ENCODE data around the gene TMEM62.

Gene TMEM62

GRCh38 chr15:43133430-43134156 is at the start of gene TMEM62:
Gene TMEM62, plus strand, starts transcription at chr15:43133586. Its CDS starts 217 bp downstream, at chr15:43133803.
- no peak for DNase-seq

GRCh38 chr15:43085921-43086320 is 47.5 kb upstream of the TMEM62 start:
- no peak for DNase-seq

- no peak for DNase-seq
Observed at GRCh38 chr15:43086551-43086950, 46.8 kb upstream of the TMEM62 start.

GRCh38 chr15:43091859-43092258 is 41.5 kb upstream of the TMEM62 start:
- no peak for DNase-seq

GRCh38 chr15:43093026-43093425 is 40.4 kb upstream of the TMEM62 start:
- no peak for DNase-seq

GRCh38 chr15:43094416-43095030 is 38.9 kb upstream of the TMEM62 start:
- DNase-seq = no peak

GRCh38 chr15:43095243-43095642 is 38.1 kb upstream of the TMEM62 start:
- DNase-seq = no peak

- no peak for DNase-seq
Observed at GRCh38 chr15:43095708-43096347, 37.6 kb upstream of the TMEM62 start.

GRCh38 chr15:43096411-43096810 is 37.0 kb upstream of the TMEM62 start:
- no peak for DNase-seq

GRCh38 chr15:43099105-43099845 is 34.1 kb upstream of the TMEM62 start:
- DNase-seq = no peak

- DNase-seq = no peak
Observed at GRCh38 chr15:43100971-43101370, 32.4 kb upstream of the TMEM62 start.

- DNase-seq = no peak
Observed at GRCh38 chr15:43102187-43102586, 31.2 kb upstream of the TMEM62 start.

- no peak for DNase-seq
Observed at GRCh38 chr15:43103907-43104306, 29.5 kb upstream of the TMEM62 start.

- no peak for DNase-seq
Observed at GRCh38 chr15:43104426-43104825, 29.0 kb upstream of the TMEM62 start.

GRCh38 chr15:43105077-43105736 is 28.2 kb upstream of the TMEM62 start:
- no peak for DNase-seq

- DNase-seq = peak; percentile 69
Observed at GRCh38 chr15:43105778-43106485, 27.5 kb upstream of the TMEM62 start, which contains the start of gene UBR1. Gene UBR1, minus strand, starts transcription at chr15:43106038. Its CDS starts 16 bp downstream, at chr15:43106022.

GRCh38 chr15:43106486-43106829 is 26.9 kb upstream of the TMEM62 start:
- no peak for DNase-seq

- no peak for DNase-seq
Observed at GRCh38 chr15:43107751-43108150, 25.6 kb upstream of the TMEM62 start.

- no peak for DNase-seq
Observed at GRCh38 chr15:43111354-43111753, 22.0 kb upstream of the TMEM62 start.

- no peak for DNase-seq
Observed at GRCh38 chr15:43118286-43118685, 15.1 kb upstream of the TMEM62 start.

- no peak for DNase-seq
Observed at GRCh38 chr15:43118829-43119228, 14.6 kb upstream of the TMEM62 start.

- DNase-seq = no peak
Observed at GRCh38 chr15:43121863-43122262, 11.5 kb upstream of the TMEM62 start.
